HL-60 (cell line): ENCODE results near the gene STRA6.

Source experiments
- DNase-seq, 2 experiments: peaks; one replicate each; pipeline ENCODE4 v3.0.0-alpha.2; 2010 to 2020; ENCODE audit warnings: low read depth in 1 of 2, low spot score in 1 of 2
- H3K27ac ChIP-seq: fragments of 250-450 bp; sonication (Bioruptor Pico); replicated peaks from 2 replicates; pipeline ENCODE4 v1.5.1; 2020; ENCODE audit warnings: mild to moderate bottlenecking, moderate library complexity
- H3K27me3 ChIP-seq: fragments of 250-450 bp; sonication (Bioruptor Pico); 2 replicates; pipeline ENCODE4 v1.5.1; 2021; ENCODE audit warnings: mild to moderate bottlenecking, moderate library complexity; ENCODE audit not compliant: insufficient read depth, poor library complexity, severe bottlenecking
- H3K4me3 ChIP-seq: replicated peaks from 2 replicates; pipeline ENCODE4 v1.5.1; 2011; ENCODE audit warnings: mild to moderate bottlenecking, control low read depth, low read length; ENCODE audit not compliant: insufficient read depth
- CTCF ChIP-seq: IDR thresholded peaks from one replicate; pipeline ENCODE4 v1.5.1; 2011; ENCODE audit warnings: low read length, control low read depth, inconsistent platforms; ENCODE audit not compliant: insufficient read depth
- GABPA ChIP-seq: IDR thresholded peaks from 2 replicates; pipeline ENCODE4 v1.6.1; 2012; ENCODE audit warnings: low read depth
- POLR2AphosphoS5 ChIP-seq: IDR thresholded peaks from 2 replicates; pipeline ENCODE4 v1.6.1; 2012; ENCODE audit warnings: low read depth
- SPI1 ChIP-seq: IDR thresholded peaks from 2 replicates; pipeline ENCODE4 v1.6.1; 2012; ENCODE audit warnings: low read depth, mild to moderate bottlenecking, borderline replicate concordance
- TF ChIP-seq, protein P1 (sequence below): IDR thresholded peaks from 2 replicates; pipeline ENCODE4 v1.6.1; 2012; ENCODE audit warnings: low read depth; ENCODE audit not compliant: insufficient replicate concordance

Gene STRA6

GRCh38 chr15:74170071-74170844 lies 32.3 kb downstream of the STRA6 start:
- no peaks in the 10 kb centered on the region for H3K27me3 ChIP-seq
- TF ChIP-seq, protein P1, sequence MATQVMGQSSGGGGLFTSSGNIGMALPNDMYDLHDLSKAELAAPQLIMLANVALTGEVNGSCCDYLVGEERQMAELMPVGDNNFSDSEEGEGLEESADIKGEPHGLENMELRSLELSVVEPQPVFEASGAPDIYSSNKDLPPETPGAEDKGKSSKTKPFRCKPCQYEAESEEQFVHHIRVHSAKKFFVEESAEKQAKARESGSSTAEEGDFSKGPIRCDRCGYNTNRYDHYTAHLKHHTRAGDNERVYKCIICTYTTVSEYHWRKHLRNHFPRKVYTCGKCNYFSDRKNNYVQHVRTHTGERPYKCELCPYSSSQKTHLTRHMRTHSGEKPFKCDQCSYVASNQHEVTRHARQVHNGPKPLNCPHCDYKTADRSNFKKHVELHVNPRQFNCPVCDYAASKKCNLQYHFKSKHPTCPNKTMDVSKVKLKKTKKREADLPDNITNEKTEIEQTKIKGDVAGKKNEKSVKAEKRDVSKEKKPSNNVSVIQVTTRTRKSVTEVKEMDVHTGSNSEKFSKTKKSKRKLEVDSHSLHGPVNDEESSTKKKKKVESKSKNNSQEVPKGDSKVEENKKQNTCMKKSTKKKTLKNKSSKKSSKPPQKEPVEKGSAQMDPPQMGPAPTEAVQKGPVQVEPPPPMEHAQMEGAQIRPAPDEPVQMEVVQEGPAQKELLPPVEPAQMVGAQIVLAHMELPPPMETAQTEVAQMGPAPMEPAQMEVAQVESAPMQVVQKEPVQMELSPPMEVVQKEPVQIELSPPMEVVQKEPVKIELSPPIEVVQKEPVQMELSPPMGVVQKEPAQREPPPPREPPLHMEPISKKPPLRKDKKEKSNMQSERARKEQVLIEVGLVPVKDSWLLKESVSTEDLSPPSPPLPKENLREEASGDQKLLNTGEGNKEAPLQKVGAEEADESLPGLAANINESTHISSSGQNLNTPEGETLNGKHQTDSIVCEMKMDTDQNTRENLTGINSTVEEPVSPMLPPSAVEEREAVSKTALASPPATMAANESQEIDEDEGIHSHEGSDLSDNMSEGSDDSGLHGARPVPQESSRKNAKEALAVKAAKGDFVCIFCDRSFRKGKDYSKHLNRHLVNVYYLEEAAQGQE: no peak
- TF ChIP-seq SPI1: no peak
- TF ChIP-seq POLR2AphosphoS5: no peak
- TF ChIP-seq GABPA: no peak
- TF ChIP-seq CTCF: no peak
- no peak overlapping the region for H3K4me3 ChIP-seq
- no peak overlapping the region for H3K27ac ChIP-seq
- DNase-seq: no peak

DNA sequence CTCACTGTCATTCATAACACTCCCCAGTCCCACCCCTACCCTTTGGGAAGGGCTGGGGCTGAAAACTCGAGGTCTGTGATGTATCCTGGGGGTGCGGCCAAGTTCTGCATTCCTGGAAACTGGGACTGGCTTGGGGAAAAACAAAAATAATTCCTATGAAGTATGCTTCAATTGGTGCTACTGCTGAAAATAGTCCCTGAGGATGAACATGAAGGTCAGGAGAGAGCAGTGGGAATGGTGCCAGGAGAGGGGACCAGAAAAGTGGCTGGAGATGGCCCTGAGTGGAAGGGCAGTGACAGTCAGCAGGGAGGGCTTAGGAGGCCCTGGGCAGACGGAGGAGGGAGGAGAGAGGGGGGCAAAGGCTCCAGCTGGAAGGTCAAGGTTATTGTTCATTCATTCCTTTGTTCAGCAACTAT lies 33.9 kb downstream of the STRA6 start:
- no peak overlapping the region for H3K4me3 ChIP-seq
- no peak for DNase-seq
- H3K27ac ChIP-seq: no peak overlapping the region
- no peaks in the 10 kb centered on the region for H3K27me3 ChIP-seq
- TF ChIP-seq CTCF (no peak), GABPA (no peak), POLR2AphosphoS5 (no peak), SPI1 (no peak)
- TF ChIP-seq, protein P1: no peak

DNA sequence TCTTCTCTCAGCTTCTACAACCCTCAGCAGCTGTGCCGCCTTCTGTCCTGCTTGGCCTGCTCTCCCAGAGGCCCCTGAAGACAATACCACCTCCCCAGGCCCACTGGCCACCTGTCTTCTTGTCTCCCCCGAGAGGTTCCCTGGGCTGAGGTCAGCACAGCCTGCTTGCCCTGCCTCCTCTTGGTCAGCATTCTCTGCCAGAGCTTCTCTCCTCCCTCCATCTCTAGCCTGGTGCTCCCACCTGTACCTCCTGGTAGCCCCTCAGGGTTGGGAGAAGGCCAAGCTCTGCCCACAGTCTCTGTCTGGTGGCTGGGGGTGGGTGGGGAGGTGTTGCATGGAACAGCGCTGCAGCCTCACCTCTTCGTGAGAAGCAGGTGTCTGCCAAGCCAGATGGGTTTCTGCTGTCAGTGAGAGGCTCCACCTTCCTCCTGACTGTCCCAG lies 34.7 kb downstream of the STRA6 start:
- no peak for DNase-seq
- no peaks in the 10 kb centered on the region for H3K27me3 ChIP-seq
- no peak overlapping the region for H3K4me3 ChIP-seq
- no peak overlapping the region for H3K27ac ChIP-seq
- TF ChIP-seq, protein P1: no peak
- TF ChIP-seq POLR2AphosphoS5: no peak
- no peak for TF ChIP-seq SPI1
- TF ChIP-seq CTCF: no peak
- no peak for TF ChIP-seq GABPA
